A673 (cell line): ENCODE data around the gene PCBP2. TPM values are rescaled to one million over a fixed set of nuclear protein-coding genes. Genes with fewer than 3 reads are reported as not detected.

Source experiments
- BruUV-seq: library from RNA; stranded (reverse); fragments of 400-500 nt; replicated peaks from 2 replicates; lab custom pipeline; 2021; lab: Mats Ljungman, UMichigan
- CTCF ChIA-PET: fragments of 300-600 bp; sonication (Branson Sonifier 250); formaldehyde crosslinking; loops from one replicate; lab custom pipeline; 2022; ENCODE audit warnings: antibody characterized with exemption; lab: Charles Lee
- POLR2A ChIA-PET: fragments of 300-600 bp; sonication (Branson Sonifier 250); formaldehyde crosslinking; loops from one replicate; lab custom pipeline; 2022; ENCODE audit warnings: antibody characterized with exemption; ENCODE audit not compliant: low non-redundant PET; lab: Charles Lee
- DNase-seq: peaks from one replicate; pipeline ENCODE4 v3.0.0-alpha.2; 2015; ENCODE audit warnings: low spot score
- H3K27ac ChIP-seq: fragments of 200-600 bp; sonication (generic); 2 replicates; pipeline ENCODE4 v1.5.1; 2016; ENCODE audit warnings: mixed run types, low read depth, mild to moderate bottlenecking, mixed read lengths, antibody characterized with exemption, low read length; ENCODE audit not compliant: poor library complexity, severe bottlenecking
- H3K27me3 ChIP-seq: fragments of 200-600 bp; sonication (generic); replicated peaks from 2 replicates; pipeline ENCODE4 v1.6.1; 2017; ENCODE audit warnings: mixed run types, low read depth, mild to moderate bottlenecking, mixed read lengths, antibody characterized with exemption, low read length; ENCODE audit not compliant: insufficient read depth, poor library complexity
- H3K36me3 ChIP-seq: fragments of 200-600 bp; sonication (generic); 2 replicates; pipeline ENCODE4 v1.6.1; 2016; ENCODE audit warnings: mixed run types, mild to moderate bottlenecking, mixed read lengths, antibody characterized with exemption, low read length; ENCODE audit not compliant: insufficient read depth, poor library complexity, severe bottlenecking
- H3K4me1 ChIP-seq: fragments of 200-600 bp; sonication (generic); 2 replicates; pipeline ENCODE4 v1.6.1; 2017; ENCODE audit warnings: mixed run types, mild to moderate bottlenecking, mixed read lengths, antibody characterized with exemption, low read length; ENCODE audit not compliant: insufficient read depth, poor library complexity, severe bottlenecking
- H3K4me3 ChIP-seq: fragments of 200-600 bp; sonication (generic); 2 replicates; pipeline ENCODE4 v1.5.1; 2016; ENCODE audit warnings: low read depth, mixed run types, mild to moderate bottlenecking, mixed read lengths, low read length; ENCODE audit not compliant: poor library complexity, severe bottlenecking
- H3K9me3 ChIP-seq: fragments of 200-600 bp; sonication (generic); 2 replicates; pipeline ENCODE4 v1.6.1; 2016; ENCODE audit warnings: mixed run types, low read depth, mild to moderate bottlenecking, mixed read lengths, antibody characterized with exemption, low read length; ENCODE audit not compliant: poor library complexity, severe bottlenecking
- CTCF ChIP-seq: fragments of 300-800, 200-600 bp; sonication (generic); conservative IDR thresholded peaks from 2 replicates; pipeline ENCODE4 v1.5.1; 2017; ENCODE audit warnings: low read depth, mild to moderate bottlenecking, antibody characterized with exemption, low read length, moderate library complexity, mixed read lengths
- EZH2 ChIP-seq: fragments of 200-600 bp; sonication (generic); IDR thresholded peaks from 2 replicates; pipeline ENCODE4 v1.6.1; 2017; ENCODE audit warnings: borderline replicate concordance, low read depth, mild to moderate bottlenecking, mixed read lengths, antibody characterized with exemption, low read length; ENCODE audit not compliant: poor library complexity, severe bottlenecking
- intact Hi-C: fragments of 100-400 bp; cut with micrococcal nuclease; formaldehyde crosslinking; loops from one replicate; pipeline ENCODE4 v1.10.0; 2022; ENCODE audit not compliant: unreplicated experiment
- total RNA-seq: library from RNA; stranded (reverse); gene quantifications from 2 replicates; pipeline ENCODE4 v1.2.3, GENCODE V29; 2021

PCBP2 gene
- total RNA-seq, 1 experiment from 2014 or later = 1,215 TPM

GRCh38 chr12:53486736-53487487 lies 35.0 kb downstream of the PCBP2 start:
- Histone ChIP-seq H3K4me1 (no peaks in the 10 kb centered on the region), H3K4me3 (no peak overlapping the region), H3K36me3 (peaks cover 30% of the 10 kb centered on the region), H3K27ac (no peak overlapping the region), H3K27me3 (no peaks in the 10 kb centered on the region), H3K9me3 (no peaks in the 10 kb centered on the region)
- TF ChIP-seq EZH2 = no peak
- TF ChIP-seq CTCF = no peak
- CTCF ChIA-PET = no interaction called here
- no peak for DNase-seq
- POLR2A ChIA-PET = no interaction called here
- no TSS peak for BruUV-seq
- intact Hi-C loops = no loop called here

- ChIA-PET POLR2A (interaction anchor here (1.1 kb wide), 1 partner anchor 10 kb away, joined by 3 read pairs; no protein-coding TSS in a partner anchor), CTCF (no interaction called here)
- Histone ChIP-seq H3K4me3 (no peak overlapping the region), H3K27me3 (no peaks in the 10 kb centered on the region), H3K36me3 (peaks cover 17% of the 10 kb centered on the region), H3K9me3 (no peaks in the 10 kb centered on the region), H3K4me1 (peaks cover 17% of the 10 kb centered on the region), H3K27ac (no peak overlapping the region)
- TF ChIP-seq EZH2 = no peak
- no peak for TF ChIP-seq CTCF
- no TSS peak for BruUV-seq
- DNase-seq = no peak
- intact Hi-C loops = no loop called here
Measured at GRCh38 chr12:53489242-53489864, 37.5 kb downstream of the PCBP2 start.

- intact Hi-C loops = no loop called here
- no peak for DNase-seq
- H3K4me3 ChIP-seq = peak overlapping the region; percentile 64
Measured at GRCh38 chr12:53492188-53492587, 40.3 kb downstream of the PCBP2 start.

More at GRCh38 chr12:53492188-53492587, 40.3 kb downstream of the PCBP2 start:
- Histone ChIP-seq H3K27ac (peak overlapping the region; percentile 80), H3K36me3 (no peaks in the 10 kb centered on the region), H3K4me1 (peaks cover 17% of the 10 kb centered on the region), H3K9me3 (no peaks in the 10 kb centered on the region), H3K27me3 (no peaks in the 10 kb centered on the region)
- TF ChIP-seq EZH2 (no peak), CTCF (no peak)
- CTCF ChIA-PET = interaction anchor here (0.6 to 0.7 kb wide), 2 partner anchors 312 to 407 kb away, joined by 3 read pairs; partner anchors contain the start of genes CSAD and ZNF740
- POLR2A ChIA-PET = no interaction called here
- BruUV-seq = TSS peak; percentile 65
